ENCODE data around the gene NR2C1. TPM values are rescaled to one million over a fixed set of nuclear protein-coding genes. Genes with fewer than 3 reads are reported as not detected.

The NR2C1 gene
- total and polyA plus RNA-seq, 9 of the 15 experiments (the other 6 are each of a cell fraction or from before 2014, with no cell fraction given): 8.5 to 42.4 (median 35.6) TPM

- TF ChIP-seq MITF (IDR thresholded peaks at IDR 0.05) (no peak), ZNF780A (CRISPR knock-in tag; IDR thresholded peaks at IDR 0.05) (no peak), KLF6 (CRISPR knock-in tag; IDR thresholded peaks at IDR 0.05; ENCODE audit: borderline replicate concordance) (no peak)
These were observed 90.1 kb downstream of the NR2C1 start (continued) for GRCh38 chr12:94983321-94983720.

- FAIRE-seq: no peak
- Histone ChIP-seq H3K9ac (ENCODE audit: insufficient read depth in 1 of 2, low read depth in 2 of 2, low read length in 2 of 2) (no peak overlapping the region), H3K4me2 (ENCODE audit: insufficient read depth, low read length) (no peak overlapping the region), H3K27ac (ENCODE audit: extremely low read depth, low read depth, low read length) (no peak overlapping the region), H3K79me2 (ENCODE audit: control insufficient read depth, insufficient read depth, low read length) (peaks cover 5% of the 10 kb centered on the region; the same call in 1 of the 3 replicates), H3K4me1 (replicated peaks in 1 of 2; ENCODE audit: control insufficient read depth in 2 of 2, insufficient read depth in 2 of 2, low read length in 2 of 2) (peaks cover 0 to 5% of the 10 kb centered on the region in 2 experiments; a peak in 2 of 5 replicates), H3K9me1 (ENCODE audit: control insufficient read depth, insufficient read depth, low read length) (no peaks in the 10 kb centered on the region), H3K4me3 (no peak overlapping the region), H3K9me3 (replicated peaks; ENCODE audit: control insufficient read depth, insufficient read depth, low read depth, low read length) (no peaks in the 10 kb centered on the region), H4K20me1 (replicated peaks; ENCODE audit: control insufficient read depth, insufficient read depth, low read length) (no peaks in the 10 kb centered on the region), H3K36me3 (ENCODE audit: control insufficient read depth, insufficient read depth, low read length) (peaks cover 21% of the 10 kb centered on the region; the same call in 2 of the 3 replicates), H3K27me3 (ENCODE audit: control insufficient read depth in 2 of 2, insufficient read depth in 2 of 2, low read length in 2 of 2) (no peaks in the 10 kb centered on the region), H2AFZ (ENCODE audit: low read depth, low read length) (no peak overlapping the region)
- ChIA-PET POLR2A (interaction anchor here (0.7 to 1.5 kb wide), 4 partner anchors 10 to 43 kb away, joined by 3 to 5 read pairs (median 3); no protein-coding TSS in a partner anchor), CTCF (ENCODE audit: low intra/inter-chr PET ratio) (interaction anchor here (0.6 kb wide), 1 partner anchor 717 kb away, joined by 3 read pairs; no protein-coding TSS in a partner anchor)
- no TSS peak for BruUV-seq (replicated peaks)
- intact Hi-C loops (cut with micrococcal nuclease) (no loop called here), in situ Hi-C loops (cut with MboI) (no loop called here)
- WGBS (ENCODE audit: insufficient coverage, low coverage, missing lambda C conversion rate): 75% methylated on average over 7 of the region's 7 CpGs
- no peak for ATAC-seq
- no peak for DNase-seq (ENCODE audit: extremely low read depth in 1 of 4, low spot score in 3 of 4)
- TF ChIP-seq SAFB2 (IDR thresholded peaks at IDR 0.05; ENCODE audit: borderline replicate concordance, low read depth, low read length, severe bottlenecking): no peak
- TF ChIP-seq NR4A1 (CRISPR knock-in tag; IDR thresholded peaks at IDR 0.05): no peak
- no peak for TF ChIP-seq NR4A1 (tag; IDR thresholded peaks at IDR 0.05)
- TF ChIP-seq HNRNPL (IDR thresholded peaks at IDR 0.05; ENCODE audit: low read depth, low read length): no peak
- TF ChIP-seq FOXP1 (CRISPR knock-in tag; IDR thresholded peaks at IDR 0.05): no peak
- no peak for TF ChIP-seq ARHGAP35 (IDR thresholded peaks at IDR 0.05; ENCODE audit: partially characterized antibody)
- TF ChIP-seq ZBTB33 (CRISPR knock-in tag; IDR thresholded peaks at IDR 0.05): no peak
- TF ChIP-seq SRSF3 (IDR thresholded peaks at IDR 0.05; ENCODE audit: insufficient read depth, low read length): no peak
- TF ChIP-seq ZNF609 (CRISPR knock-in tag; IDR thresholded peaks at IDR 0.05; ENCODE audit: borderline replicate concordance): no peak
- no peak for TF ChIP-seq XRCC4 (IDR thresholded peaks at IDR 0.05; ENCODE audit: extremely low read depth, insufficient read depth, insufficient read length)
These were observed 91.0 kb downstream of the NR2C1 start for GRCh38 chr12:94982456-94982855.

All from K562 (cell line).